Measurements from ENCODE around the gene MRPL47. TPM values are rescaled to one million over a fixed set of nuclear protein-coding genes. Genes with fewer than 3 reads are reported as not detected.
A peak's percentile ranks its signal among the peaks of the same experiment; 100 is the strongest.

The MRPL47 gene
- total RNA-seq, 4 donors from 2014 or later = 26.1 to 39.1 (median 32.1) TPM

DNA sequence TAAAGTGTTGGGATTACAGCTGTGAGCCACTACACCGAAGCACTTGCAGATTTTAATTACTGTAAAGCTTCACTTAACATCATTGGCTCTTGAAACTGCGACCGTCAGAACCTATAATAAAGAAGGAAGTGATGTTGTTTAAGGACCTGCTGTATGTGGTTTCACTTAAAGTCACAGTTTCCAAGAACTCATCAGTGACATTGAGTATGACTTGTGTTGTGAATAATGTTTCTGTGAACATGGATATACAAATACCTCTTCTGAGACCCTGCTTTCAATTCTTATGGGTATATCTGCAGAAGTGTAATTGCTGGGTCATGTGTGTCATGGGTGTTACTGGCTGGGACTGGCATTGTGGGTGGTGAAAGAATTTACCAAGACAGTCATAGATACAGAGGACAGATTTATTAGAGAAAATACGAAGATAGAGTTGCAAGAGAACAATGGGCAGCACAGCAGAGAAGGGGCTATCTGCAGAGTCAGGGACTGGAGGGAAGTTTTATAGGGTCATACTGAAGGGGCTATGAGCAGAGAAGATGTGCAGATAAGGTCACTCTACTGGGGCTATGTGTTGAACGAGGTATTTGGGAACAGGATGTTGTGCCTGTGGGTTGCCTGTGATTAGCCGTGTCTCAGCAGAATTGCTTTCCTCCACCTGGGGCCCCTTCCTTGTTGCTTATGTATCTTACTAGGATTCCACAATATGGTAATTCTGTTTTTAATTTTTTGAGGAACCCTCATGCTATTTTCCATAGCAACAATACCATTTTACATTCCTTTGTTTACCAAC lies 4.7 kb upstream of the MRPL47 start:
- no peak for TF ChIP-seq CTCF (IDR thresholded peaks at IDR 0.05)
- no peak for TF ChIP-seq POLR2A (IDR thresholded peaks at IDR 0.05)
- no peaks in the 10 kb centered on the region for H3K9me3 ChIP-seq
- no peaks in the 10 kb centered on the region for H3K36me3 ChIP-seq
- no peaks in the 10 kb centered on the region for H3K27me3 ChIP-seq
- 63 to 67% methylated on average over 6 of the region's 6 CpGs for WGBS, 2 donors
- no peak overlapping the region for H3K27ac ChIP-seq
- H3K4me1 ChIP-seq = peaks cover 7 to 8% of the 10 kb centered on the region in 2 donors
- no peak overlapping the region for H3K4me3 ChIP-seq (replicated peaks in 1 of 3)
- intact Hi-C loops (cut with DNase I) = no loop called here
- DNase-seq = no peak

- 93 to 95% methylated on average over 4 of the region's 4 CpGs for WGBS, 2 donors
- TF ChIP-seq CTCF (IDR thresholded peaks at IDR 0.05) = no peak
- TF ChIP-seq POLR2A (IDR thresholded peaks at IDR 0.05) = no peak
- no peaks in the 10 kb centered on the region for H3K36me3 ChIP-seq
- no peak overlapping the region for H3K27ac ChIP-seq
- intact Hi-C loops (cut with DNase I) = no loop called here
- no peaks in the 10 kb centered on the region for H3K9me3 ChIP-seq
- no peak overlapping the region for H3K4me3 ChIP-seq (replicated peaks in 1 of 3)
- peaks cover 8 to 13% of the 10 kb centered on the region in 2 donors for H3K4me1 ChIP-seq
- DNase-seq = no peak
- no peaks in the 10 kb centered on the region for H3K27me3 ChIP-seq
These were observed 2.2 kb upstream of the MRPL47 start for GRCh38 chr3:179606534-179607085.

DNA sequence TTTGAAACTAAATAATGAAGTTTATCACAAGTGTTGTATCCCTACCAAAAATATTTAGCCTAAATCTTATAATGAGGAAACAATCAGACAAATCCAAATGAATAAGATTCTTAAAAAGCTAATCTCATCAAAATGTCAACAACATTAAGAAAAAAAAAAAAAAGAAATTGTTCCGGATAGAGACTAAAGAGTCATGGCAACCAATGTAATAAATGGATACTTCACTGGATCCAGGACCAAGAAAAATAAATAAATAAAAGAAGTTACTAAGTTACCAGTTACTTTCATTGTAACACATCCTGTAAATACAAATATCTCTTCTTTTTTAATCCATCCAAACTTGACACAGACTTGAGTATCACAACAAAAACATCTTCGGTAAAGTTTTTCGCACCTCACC lies 607 bp downstream of the MRPL47 start:
- intact Hi-C loops (cut with DNase I) = no loop called here

DNA sequence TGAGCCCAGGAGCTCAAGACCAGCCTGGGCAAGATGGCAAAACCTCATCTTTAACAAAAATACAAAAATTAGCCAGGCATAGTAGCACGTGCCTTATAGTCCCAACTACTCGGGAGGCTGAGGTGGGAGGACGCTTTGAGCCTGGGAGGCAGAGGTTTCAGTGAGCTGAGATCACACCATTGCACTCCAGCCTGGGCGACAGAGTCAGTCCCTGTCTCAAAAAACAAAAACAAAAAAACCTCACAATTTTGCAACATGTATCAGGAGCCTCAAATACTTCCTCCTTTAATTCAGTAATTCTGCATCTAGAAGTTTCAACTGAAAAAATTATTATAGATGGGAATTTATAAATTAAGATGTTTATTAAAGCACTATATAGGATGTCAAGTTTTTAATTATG lies 1.1 kb downstream of the MRPL47 start:
- no peak for TF ChIP-seq POLR2A (IDR thresholded peaks at IDR 0.05)
- no peak for TF ChIP-seq CTCF (IDR thresholded peaks at IDR 0.05)
- H3K36me3 ChIP-seq = peaks cover 15 to 20% of the 10 kb centered on the region in 2 donors
- H3K27me3 ChIP-seq = no peaks in the 10 kb centered on the region
- WGBS, 2 donors = 79 to 90% methylated on average over 4 of the region's 4 CpGs
- H3K4me3 ChIP-seq (replicated peaks in 1 of 3) = no peak overlapping the region
- H3K27ac ChIP-seq = no peak overlapping the region
- H3K9me3 ChIP-seq = no peaks in the 10 kb centered on the region
- intact Hi-C loops (cut with DNase I) = no loop called here
- peaks cover 8 to 13% of the 10 kb centered on the region in 2 donors for H3K4me1 ChIP-seq
- DNase-seq = no peak

More for the DNA sequence above, 607 bp downstream of the MRPL47 start:
- H3K9me3 ChIP-seq = no peaks in the 10 kb centered on the region
- peak overlapping the region; percentile 60 to 91 (median 84) for H3K4me3 ChIP-seq (replicated peaks in 1 of 3)
- no peak for DNase-seq
- 1 to 3% methylated on average over 3 of the region's 3 CpGs for WGBS, 2 donors
- peaks cover 8 to 13% of the 10 kb centered on the region in 2 donors for H3K4me1 ChIP-seq
- H3K27ac ChIP-seq = peak overlapping the region in 2 of 3 donors; percentile 75 to 76
- no peak for TF ChIP-seq CTCF (IDR thresholded peaks at IDR 0.05)
- peaks cover 15 to 16% of the 10 kb centered on the region in 2 donors for H3K36me3 ChIP-seq
- no peaks in the 10 kb centered on the region for H3K27me3 ChIP-seq

GRCh38 chr3:179599531-179599930 lies 4.9 kb downstream of the MRPL47 start:
- H3K36me3 ChIP-seq = peaks cover 34 to 50% of the 10 kb centered on the region in 2 donors
- TF ChIP-seq CTCF (IDR thresholded peaks at IDR 0.05) (no peak), POLR2A (IDR thresholded peaks at IDR 0.05) (no peak)
- intact Hi-C loops (cut with DNase I) = no loop called here
- no peak overlapping the region for H3K4me3 ChIP-seq (replicated peaks in 1 of 3)
- H3K27me3 ChIP-seq = no peaks in the 10 kb centered on the region
- H3K4me1 ChIP-seq = peaks cover 0 to 6% of the 10 kb centered on the region in 2 donors
- no peak for DNase-seq
- 97 to 98% methylated on average over 4 of the region's 4 CpGs for WGBS, 2 donors
- H3K27ac ChIP-seq = no peak overlapping the region
- no peaks in the 10 kb centered on the region for H3K9me3 ChIP-seq

All from thyroid gland (tissue), 4 donors.